ENCODE results near the gene HIPK4.

DNA sequence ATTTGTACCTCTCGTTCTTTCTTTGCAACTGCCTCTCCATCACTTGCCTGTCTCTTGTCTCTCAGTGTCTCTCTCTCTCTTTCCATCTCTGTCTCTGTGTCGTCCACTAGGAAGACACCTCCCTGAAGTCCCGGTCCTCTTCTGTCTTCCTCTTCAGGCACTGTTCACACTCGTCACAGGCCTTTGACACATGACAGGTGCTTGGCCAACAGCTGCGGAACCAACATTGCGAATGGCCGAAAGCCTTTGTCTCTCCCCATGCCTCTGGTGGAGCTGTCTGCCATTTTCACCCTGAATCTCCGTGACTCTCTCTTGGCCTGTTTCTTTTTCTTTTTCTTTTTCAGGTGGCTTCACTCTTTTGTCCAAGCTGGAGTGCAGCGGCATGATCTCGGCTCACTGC lies 2.8 kb downstream of the HIPK4 start:
- TF ChIP-seq, protein P1, sequence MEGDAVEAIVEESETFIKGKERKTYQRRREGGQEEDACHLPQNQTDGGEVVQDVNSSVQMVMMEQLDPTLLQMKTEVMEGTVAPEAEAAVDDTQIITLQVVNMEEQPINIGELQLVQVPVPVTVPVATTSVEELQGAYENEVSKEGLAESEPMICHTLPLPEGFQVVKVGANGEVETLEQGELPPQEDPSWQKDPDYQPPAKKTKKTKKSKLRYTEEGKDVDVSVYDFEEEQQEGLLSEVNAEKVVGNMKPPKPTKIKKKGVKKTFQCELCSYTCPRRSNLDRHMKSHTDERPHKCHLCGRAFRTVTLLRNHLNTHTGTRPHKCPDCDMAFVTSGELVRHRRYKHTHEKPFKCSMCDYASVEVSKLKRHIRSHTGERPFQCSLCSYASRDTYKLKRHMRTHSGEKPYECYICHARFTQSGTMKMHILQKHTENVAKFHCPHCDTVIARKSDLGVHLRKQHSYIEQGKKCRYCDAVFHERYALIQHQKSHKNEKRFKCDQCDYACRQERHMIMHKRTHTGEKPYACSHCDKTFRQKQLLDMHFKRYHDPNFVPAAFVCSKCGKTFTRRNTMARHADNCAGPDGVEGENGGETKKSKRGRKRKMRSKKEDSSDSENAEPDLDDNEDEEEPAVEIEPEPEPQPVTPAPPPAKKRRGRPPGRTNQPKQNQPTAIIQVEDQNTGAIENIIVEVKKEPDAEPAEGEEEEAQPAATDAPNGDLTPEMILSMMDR (IDR thresholded peaks at IDR 0.05) = no peak
- TF ChIP-seq EZH2phosphoT487 (IDR thresholded peaks at IDR 0.05) (no peak), EZH2 (IDR thresholded peaks at IDR 0.05) (no peak)

All from neural progenitor cell (in vitro differentiated cells).